ENCODE results near the gene CDH4.
"Not testable (repeated sequence)": the region's sequence is repeated elsewhere in the genome, so short reads cannot be mapped to it uniquely, and the experiment has no call there.

Gene CDH4

DNA sequence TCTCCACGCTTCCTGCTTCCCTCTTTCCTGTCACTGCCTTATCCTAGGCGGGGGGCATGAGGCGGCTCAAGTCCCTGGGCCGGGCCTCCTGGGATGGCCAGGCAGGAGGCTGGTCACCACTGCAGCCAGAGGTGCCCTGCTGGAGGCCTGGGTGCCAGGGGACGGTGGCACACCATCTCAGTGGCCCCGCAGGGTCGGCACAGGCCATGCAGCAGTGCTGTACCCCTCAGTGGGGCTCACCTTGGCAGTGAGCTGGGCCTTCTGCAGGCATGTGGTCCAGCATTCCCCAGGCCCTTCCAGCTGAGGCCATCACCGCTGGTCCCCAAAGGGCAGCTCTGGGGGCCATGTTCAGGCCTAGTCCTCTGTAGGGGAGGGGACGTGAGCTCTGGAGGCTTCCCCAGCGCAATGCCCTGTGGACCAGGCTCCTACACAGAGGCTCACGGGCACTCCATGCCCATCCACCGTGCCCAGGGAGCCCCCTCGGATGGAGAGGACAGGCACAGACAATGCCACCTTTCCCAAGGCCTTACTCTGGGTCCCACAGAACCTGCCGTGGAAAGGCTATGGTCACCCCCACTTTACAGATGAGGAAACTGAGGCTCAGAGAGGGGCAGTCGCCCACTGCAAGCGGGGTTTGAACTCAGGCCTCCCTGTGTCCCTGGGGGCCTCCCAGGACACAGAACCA lies 689.8 kb downstream of the CDH4 start:
- no peak for DNase-seq

DNA sequence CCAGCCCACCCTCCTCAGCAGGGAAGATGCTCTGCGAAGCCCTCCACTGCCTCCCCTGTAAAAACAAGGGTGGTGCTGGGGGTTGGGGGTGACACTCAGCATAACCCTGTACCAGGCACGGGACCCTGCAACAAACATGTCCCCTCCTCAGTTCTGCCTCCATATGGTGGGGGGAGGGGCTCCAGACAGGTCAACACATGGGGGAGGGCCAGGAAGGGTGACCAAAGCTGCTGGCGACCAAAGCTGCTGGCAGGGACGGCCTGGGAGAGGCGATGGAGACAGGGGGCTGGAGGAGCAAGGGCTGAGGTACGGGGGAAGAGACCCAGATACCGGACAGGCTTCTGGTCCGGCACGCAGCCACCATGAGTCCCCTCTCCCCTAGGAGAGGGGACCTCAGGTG lies 690.5 kb downstream of the CDH4 start:
- no peak for DNase-seq

DNA sequence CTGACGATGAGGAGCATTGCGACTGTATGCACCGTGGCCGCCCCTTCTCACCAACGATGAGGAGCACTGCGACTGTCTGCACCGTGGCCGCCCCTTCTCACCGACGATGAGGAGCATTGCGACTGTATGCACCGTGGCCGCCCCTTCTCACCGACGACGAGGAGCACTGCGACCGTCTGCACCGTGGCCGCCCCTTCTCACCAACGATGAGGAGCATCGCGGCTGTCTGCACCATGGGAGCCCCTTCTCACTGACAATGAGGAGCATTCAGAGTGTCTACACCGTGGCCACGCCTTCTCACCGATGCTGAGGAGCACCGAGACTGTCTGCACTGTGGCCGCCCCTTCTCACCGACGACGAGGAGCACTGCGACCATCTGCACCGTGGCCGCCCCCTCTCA lies 692.9 kb downstream of the CDH4 start:
- not testable (repeated sequence) for DNase-seq

- DNase-seq, result not testable (repeated sequence)
These were observed 693.4 kb downstream of the CDH4 start for GRCh38 chr20:61945495-61945894.

DNA sequence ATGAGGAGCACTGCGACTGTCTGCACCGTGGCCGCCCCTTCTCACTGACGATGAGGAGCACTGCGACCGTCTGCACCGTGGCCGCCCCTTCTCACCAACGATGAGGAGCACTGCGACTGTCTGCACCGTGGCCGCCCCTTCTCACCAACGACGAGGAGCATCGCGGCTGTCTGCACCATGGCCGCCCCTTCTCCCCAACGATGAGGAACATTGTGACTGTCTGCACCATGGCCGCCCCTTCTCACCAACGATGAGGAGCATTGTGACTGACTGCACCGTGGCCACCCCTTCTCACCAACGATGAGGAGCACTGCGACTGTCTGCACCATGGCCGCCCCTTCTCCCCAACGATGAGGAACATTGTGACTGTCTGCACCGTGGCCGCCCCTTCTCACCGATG lies 696.0 kb downstream of the CDH4 start:
- not testable (repeated sequence) for DNase-seq

GRCh38 chr20:61948586-61949362 lies 696.7 kb downstream of the CDH4 start:
- no peak for DNase-seq

- no peak for DNase-seq
These were observed 697.3 kb downstream of the CDH4 start for GRCh38 chr20:61949363-61949713.

GRCh38 chr20:61949714-61950640 lies 697.9 kb downstream of the CDH4 start:
- DNase-seq, result no peak

DNA sequence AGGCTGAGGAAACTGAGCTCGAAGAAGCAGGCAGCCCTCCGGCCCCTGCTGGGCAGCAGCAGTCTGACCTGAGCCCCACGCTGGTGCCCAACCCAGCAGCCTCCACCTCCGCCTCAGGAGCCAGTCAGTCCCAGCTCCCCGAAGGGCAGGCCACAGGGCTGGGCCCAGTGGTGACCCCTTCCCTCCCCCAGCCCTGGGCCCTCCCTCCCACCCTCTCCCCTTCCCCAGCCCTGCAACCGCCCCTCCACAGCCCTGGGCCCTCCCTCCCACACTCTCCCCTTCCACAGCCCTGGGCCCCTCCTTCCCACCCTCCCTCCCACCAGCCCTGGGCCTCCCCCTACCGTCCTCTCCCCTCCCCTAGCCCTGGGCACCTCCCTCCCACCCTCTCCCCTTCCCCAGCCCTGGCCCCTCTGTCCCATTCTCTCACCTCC lies 698.6 kb downstream of the CDH4 start:
- DNase-seq, result no peak

DNA sequence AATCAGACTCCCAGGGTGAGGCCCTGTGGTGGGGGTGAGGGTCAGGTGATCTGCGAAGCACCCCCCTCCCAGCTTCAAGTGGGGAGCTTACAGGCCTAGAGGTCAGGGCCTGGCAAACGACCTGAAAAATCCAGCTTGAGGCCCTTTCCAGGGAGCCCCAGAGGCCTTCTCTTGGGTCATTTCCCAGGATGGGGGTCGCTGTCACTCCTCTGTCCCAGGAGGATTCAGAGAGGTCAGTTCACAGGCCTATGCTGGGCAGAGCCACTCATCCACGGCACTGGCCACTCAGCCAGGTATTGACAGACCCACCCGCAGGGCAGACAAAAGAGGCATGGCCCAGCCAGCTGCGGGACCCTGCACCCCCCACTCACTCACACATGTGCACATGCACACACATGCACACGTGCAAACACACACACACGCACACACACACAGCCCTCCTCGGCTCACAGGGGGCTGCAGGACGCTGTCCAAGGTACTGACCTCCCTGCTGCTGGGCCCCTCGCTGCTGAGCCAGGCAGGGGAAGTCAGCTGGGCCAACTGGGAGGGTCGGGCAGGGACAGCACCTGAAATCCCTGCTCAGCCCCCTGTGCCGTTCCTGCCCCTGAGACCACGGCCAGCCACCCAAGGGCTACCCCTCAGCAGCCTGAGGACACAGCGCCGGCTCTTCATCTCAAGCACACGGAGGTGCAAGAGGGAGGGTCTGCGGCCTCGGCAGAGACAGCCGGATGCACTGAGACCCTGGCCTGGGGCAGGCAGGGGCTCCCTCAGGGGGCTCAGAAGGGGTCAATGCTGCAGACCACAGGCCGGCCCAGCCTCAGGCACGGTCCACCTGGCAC lies 699.9 kb downstream of the CDH4 start:
- DNase-seq, result no peak

- DNase-seq, result no peak
These were observed 701.3 kb downstream of the CDH4 start for GRCh38 chr20:61953037-61954021.

DNA sequence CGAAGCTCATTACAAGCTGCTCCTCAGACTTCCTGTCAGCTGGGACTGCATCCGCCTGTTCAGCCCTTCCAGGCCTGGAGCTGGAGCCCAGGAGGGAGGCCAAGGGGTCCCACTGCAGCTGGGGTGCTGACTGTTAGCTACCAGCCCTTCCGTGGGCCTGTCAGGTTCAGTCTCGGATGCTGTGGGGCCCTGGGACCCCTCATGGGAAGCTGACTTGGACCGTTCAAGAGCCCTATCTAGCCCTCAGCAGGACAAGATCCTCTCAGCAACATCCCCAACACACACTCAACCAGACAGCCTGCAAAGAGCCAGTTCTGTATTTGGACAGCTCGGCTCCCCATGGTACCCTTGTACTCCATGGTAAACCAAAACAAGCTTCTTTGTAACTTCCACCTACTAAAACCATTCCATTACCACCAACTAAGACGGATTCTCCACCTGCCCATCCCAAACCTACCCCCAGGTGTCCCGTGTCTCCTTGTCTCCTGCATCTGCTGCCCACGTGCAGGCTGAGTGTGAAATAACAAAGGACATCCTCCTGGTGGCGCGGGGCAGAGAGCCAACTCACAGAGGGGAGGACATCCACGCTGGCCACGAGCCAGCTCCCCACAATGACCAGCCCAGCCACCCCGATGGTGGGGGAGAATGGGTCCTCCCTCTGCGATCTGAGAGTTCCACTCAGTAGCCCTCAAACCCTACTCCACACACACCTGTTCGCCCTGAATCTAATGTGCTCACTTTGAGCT lies 702.4 kb downstream of the CDH4 start:
- DNase-seq, result no peak

DNA sequence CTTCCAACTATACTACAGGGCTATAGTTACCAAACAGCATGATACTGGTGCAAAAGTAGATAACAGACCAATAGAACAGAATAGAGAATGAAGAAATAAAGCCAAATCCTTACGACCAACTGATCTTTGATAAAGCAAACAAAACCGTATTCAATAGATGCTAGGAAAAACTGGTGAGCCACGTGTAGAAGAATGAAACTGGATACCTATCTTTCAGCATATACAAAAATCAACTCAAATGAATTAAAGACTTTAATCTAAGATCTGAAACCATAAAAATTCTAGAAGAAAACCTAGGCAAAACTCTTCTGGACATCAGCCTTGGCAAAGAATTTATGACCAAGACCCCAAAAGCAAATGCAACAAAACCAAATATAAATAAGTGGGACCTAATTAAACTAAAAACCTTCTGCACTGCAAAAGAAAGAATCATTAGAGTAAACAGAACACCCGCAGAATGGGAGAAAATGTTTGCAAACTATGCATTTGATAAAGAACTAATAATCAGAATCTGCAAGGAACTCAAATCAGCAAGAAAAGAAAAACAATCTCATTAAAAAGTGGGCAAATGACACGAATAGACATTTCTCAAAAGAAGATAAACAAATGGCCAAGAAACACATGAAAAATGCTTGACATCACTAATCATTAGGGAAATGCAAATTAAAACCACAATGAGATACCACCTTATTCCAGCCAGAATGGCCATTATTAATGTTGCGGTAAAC lies 703.8 kb downstream of the CDH4 start:
- no peak for DNase-seq

- no peak for DNase-seq
These were observed 704.6 kb downstream of the CDH4 start for GRCh38 chr20:61956396-61957342.

DNA sequence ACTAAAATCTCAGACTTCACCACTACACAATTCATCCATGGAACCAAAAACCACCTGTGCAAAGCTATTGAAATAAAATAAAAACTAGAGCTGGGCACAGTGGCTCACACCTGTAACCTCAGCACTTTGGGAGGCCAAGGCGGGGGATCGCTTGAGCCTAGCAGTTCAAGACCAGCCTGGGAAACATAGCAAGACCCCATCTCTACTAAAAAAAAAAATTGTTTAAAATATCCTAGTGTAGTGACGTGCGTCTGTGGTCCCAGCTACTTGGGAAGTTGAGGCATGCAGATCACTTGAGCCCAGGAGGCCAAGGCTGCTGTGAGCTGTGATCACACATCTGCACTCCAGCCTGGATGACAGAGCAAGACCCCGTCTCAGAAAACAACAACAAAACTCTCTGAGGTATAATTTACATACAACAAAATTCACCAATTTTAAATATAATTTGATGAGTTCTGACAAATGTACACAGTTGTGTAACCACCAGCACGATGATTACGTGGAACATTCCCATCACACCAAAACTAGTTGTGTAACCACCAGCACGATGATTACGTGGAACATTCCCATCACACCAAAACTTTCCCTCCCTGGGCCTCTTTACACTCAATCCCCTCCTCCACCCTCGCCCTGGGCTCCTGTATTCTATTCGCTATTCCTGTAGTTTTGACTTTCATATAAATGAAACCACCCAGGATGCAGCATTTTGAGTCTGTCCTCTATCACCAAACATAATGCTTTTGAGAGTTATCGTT lies 706.1 kb downstream of the CDH4 start:
- DNase-seq, result no peak

GRCh38 chr20:61958773-61959700 lies 707.0 kb downstream of the CDH4 start:
- DNase-seq, result no peak

DNA sequence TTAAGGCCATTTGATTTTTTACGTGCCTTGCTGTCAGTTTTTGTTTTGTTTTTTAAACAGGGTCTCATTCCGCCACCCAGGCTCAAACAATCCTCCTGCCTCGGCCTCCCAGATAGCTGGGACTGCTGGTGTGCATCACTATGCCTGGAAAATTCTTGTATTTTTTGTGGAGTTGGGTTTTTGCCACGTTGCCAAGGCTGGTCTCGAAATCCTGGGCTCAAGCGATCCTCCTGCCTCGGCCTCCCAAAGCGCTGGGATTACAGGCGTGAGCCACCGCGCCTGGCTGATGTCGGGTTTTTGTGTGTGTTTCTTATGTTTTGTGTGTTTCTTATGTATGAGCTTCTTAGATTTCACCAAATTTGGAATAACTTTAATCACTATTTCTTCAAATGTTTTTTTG lies 708.8 kb downstream of the CDH4 start:
- DNase-seq, result no peak

Data from T-helper 9 cell (primary cell).